ENCODE measurements around the gene C9orf85.

C9orf85 gene

DNA sequence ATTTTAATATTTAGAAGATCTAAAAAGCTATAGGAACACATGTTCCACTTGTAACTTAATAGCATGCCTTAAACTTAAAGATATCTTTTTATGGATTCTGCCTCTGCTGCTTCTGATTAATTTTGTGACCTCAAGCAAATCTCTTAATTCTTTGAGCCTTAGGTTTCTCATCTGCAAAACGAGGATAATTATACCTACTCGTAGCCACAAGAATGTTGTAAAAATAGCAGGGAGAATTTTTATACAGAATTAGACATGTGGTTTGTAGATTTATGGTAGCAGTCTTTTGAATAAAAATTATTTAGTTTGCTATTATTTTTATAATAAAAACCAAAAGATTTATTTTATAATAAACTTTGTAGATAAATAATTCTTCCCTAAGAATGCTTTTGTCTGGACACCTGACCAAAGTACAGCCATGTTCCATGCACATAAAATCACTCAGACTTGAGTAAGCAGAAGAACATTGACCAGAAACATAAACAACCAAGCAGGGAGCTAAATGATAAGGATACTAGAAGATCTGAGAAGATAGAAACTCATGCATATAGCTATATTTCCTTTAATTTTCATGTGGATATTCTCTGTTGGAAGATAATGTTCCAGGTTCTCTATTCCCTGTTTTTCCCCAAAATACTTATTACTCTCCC, 18.5 kb downstream of the C9orf85 start:
- H3F3A ChIP-seq (ENCODE audit: insufficient read depth, low read length): no peaks in the 10 kb centered on the region
- no peaks in the 10 kb centered on the region for H3K9me3 ChIP-seq (ENCODE audit: low read length)
- no peaks in the 10 kb centered on the region for H4K20me1 ChIP-seq (ENCODE audit: insufficient read depth, low read length)
- H3K4me3 ChIP-seq (ENCODE audit: low read depth, low read length, poor library complexity, severe bottlenecking): no peak overlapping the region
- TF ChIP-seq, protein P1, sequence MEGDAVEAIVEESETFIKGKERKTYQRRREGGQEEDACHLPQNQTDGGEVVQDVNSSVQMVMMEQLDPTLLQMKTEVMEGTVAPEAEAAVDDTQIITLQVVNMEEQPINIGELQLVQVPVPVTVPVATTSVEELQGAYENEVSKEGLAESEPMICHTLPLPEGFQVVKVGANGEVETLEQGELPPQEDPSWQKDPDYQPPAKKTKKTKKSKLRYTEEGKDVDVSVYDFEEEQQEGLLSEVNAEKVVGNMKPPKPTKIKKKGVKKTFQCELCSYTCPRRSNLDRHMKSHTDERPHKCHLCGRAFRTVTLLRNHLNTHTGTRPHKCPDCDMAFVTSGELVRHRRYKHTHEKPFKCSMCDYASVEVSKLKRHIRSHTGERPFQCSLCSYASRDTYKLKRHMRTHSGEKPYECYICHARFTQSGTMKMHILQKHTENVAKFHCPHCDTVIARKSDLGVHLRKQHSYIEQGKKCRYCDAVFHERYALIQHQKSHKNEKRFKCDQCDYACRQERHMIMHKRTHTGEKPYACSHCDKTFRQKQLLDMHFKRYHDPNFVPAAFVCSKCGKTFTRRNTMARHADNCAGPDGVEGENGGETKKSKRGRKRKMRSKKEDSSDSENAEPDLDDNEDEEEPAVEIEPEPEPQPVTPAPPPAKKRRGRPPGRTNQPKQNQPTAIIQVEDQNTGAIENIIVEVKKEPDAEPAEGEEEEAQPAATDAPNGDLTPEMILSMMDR (IDR thresholded peaks at IDR 0.05; ENCODE audit: low read length): no peak
- no peak for TF ChIP-seq EZH2 (IDR thresholded peaks at IDR 0.05; ENCODE audit: borderline replicate concordance, low read length)
- H3K36me3 ChIP-seq (ENCODE audit: insufficient read depth, low read length): no peaks in the 10 kb centered on the region
- H3K9me2 ChIP-seq (ENCODE audit: low read depth, low read length): no peaks in the 10 kb centered on the region
- no peak overlapping the region for H3K27ac ChIP-seq (ENCODE audit: low read depth, low read length, poor library complexity, severe bottlenecking)
- H2AFZ ChIP-seq (ENCODE audit: low read length): no peak overlapping the region
- no peaks in the 10 kb centered on the region for H3K27me3 ChIP-seq (ENCODE audit: insufficient read depth, low read length)
- no peaks in the 10 kb centered on the region; the same call in 1 of the 2 replicates for H3K79me2 ChIP-seq (ENCODE audit: insufficient read depth, low read length)
- H3K4me2 ChIP-seq (ENCODE audit: low read length): no peak overlapping the region
- no peak overlapping the region for H3K9ac ChIP-seq (ENCODE audit: low read length)
- no peaks in the 10 kb centered on the region for H3K4me1 ChIP-seq (ENCODE audit: insufficient read depth, low read length, severe bottlenecking)

DNA sequence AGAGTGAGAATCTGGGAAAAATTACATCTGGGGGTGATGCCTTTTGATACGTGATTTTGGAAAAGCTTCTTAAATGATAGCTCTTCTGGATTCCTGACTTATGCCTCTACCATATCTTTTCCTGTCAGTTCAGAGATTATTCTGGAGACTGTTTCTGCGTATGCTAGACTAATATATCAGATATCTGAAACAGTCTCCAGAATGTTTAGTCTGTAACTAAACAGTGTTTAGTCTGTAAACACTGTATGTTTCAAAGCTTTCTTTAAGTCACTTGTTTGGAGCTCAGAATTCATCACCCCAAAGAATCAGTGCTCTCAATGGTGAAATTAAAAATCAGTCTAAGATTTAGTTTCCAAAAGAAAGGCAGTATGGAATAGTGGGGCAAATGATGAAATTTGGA, 19.7 kb downstream of the C9orf85 start:
- no peaks in the 10 kb centered on the region for H3K27me3 ChIP-seq (ENCODE audit: insufficient read depth, low read length)
- no peak overlapping the region for H3K9ac ChIP-seq (ENCODE audit: low read length)
- H3K9me2 ChIP-seq (ENCODE audit: low read depth, low read length): no peaks in the 10 kb centered on the region
- no peak overlapping the region for H3K27ac ChIP-seq (ENCODE audit: low read depth, low read length, poor library complexity, severe bottlenecking)
- no peaks in the 10 kb centered on the region for H3F3A ChIP-seq (ENCODE audit: insufficient read depth, low read length)
- TF ChIP-seq EZH2 (IDR thresholded peaks at IDR 0.05; ENCODE audit: borderline replicate concordance, low read length): no peak
- TF ChIP-seq, protein P1 (IDR thresholded peaks at IDR 0.05; ENCODE audit: low read length): no peak
- no peak overlapping the region for H3K4me2 ChIP-seq (ENCODE audit: low read length)
- H3K36me3 ChIP-seq (ENCODE audit: insufficient read depth, low read length): no peaks in the 10 kb centered on the region
- H3K4me3 ChIP-seq (ENCODE audit: low read depth, low read length, poor library complexity, severe bottlenecking): no peak overlapping the region
- no peaks in the 10 kb centered on the region for H3K4me1 ChIP-seq (ENCODE audit: insufficient read depth, low read length, severe bottlenecking)
- no peak overlapping the region for H2AFZ ChIP-seq (ENCODE audit: low read length)
- no peaks in the 10 kb centered on the region for H4K20me1 ChIP-seq (ENCODE audit: insufficient read depth, low read length)
- no peaks in the 10 kb centered on the region; the same call in 1 of the 2 replicates for H3K79me2 ChIP-seq (ENCODE audit: insufficient read depth, low read length)
- H3K9me3 ChIP-seq (ENCODE audit: low read length): no peaks in the 10 kb centered on the region

DNA sequence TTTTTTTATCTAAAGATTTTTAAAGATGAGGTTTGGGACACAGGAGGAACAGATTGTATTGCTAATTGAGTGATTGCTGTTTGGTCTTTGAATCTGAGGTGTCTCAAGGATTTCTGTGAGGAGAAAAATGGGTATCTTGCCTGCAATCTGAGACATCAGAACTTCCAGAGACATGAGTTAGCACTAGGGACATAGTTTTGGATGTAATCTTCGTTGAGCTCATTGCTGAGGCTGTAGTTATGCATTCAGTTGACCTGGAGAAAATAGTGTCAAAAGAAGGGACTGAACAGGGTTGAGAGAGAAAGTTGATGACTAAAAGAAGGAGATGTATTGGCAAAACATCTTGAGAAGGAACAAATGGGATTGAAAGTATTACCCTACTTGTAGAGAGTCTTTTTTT, 24.6 kb downstream of the C9orf85 start:
- H3K9ac ChIP-seq (ENCODE audit: low read length): no peak overlapping the region
- H3F3A ChIP-seq (ENCODE audit: insufficient read depth, low read length): no peaks in the 10 kb centered on the region
- H3K27ac ChIP-seq (ENCODE audit: low read depth, low read length, poor library complexity, severe bottlenecking): no peak overlapping the region
- H3K9me3 ChIP-seq (ENCODE audit: low read length): no peaks in the 10 kb centered on the region
- no peak overlapping the region for H3K4me3 ChIP-seq (ENCODE audit: low read depth, low read length, poor library complexity, severe bottlenecking)
- H2AFZ ChIP-seq (ENCODE audit: low read length): no peak overlapping the region
- H3K9me2 ChIP-seq (ENCODE audit: low read depth, low read length): no peaks in the 10 kb centered on the region
- H3K79me2 ChIP-seq (ENCODE audit: insufficient read depth, low read length): peaks cover 25% of the 10 kb centered on the region
- TF ChIP-seq, protein P1 (IDR thresholded peaks at IDR 0.05; ENCODE audit: low read length): no peak
- TF ChIP-seq EZH2 (IDR thresholded peaks at IDR 0.05; ENCODE audit: borderline replicate concordance, low read length): no peak
- no peaks in the 10 kb centered on the region for H3K27me3 ChIP-seq (ENCODE audit: insufficient read depth, low read length)
- H3K4me2 ChIP-seq (ENCODE audit: low read length): no peak overlapping the region
- no peaks in the 10 kb centered on the region for H3K4me1 ChIP-seq (ENCODE audit: insufficient read depth, low read length, severe bottlenecking)
- no peaks in the 10 kb centered on the region for H4K20me1 ChIP-seq (ENCODE audit: insufficient read depth, low read length)
- H3K36me3 ChIP-seq (ENCODE audit: insufficient read depth, low read length): no peaks in the 10 kb centered on the region
